Duodenal mucosa (tissue), 2 donors: ENCODE measurements around the gene EVC.

Experiments
- H3K27ac ChIP-seq: one replicate; pipeline ENCODE4 v1.7.0; 2013; ENCODE audit warnings: low read depth, low read length
- H3K27me3 ChIP-seq, 2 donors: one replicate each; pipeline ENCODE4 v1.7.0; 2013; ENCODE audit warnings: low read length in 2 of 2, control low read depth in 1 of 2; ENCODE audit not compliant: insufficient read depth in 2 of 2, control insufficient read depth in 1 of 2
- H3K36me3 ChIP-seq, 2 donors: one replicate each; pipeline ENCODE4 v1.7.0; 2013; ENCODE audit warnings: low read length in 2 of 2, control low read depth in 1 of 2; ENCODE audit not compliant: insufficient read depth in 2 of 2, control insufficient read depth in 1 of 2
- H3K4me1 ChIP-seq, 2 donors: one replicate each; pipeline ENCODE4 v1.7.0; 2013; ENCODE audit warnings: low read length in 2 of 2, control low read depth in 1 of 2; ENCODE audit not compliant: insufficient read depth in 2 of 2, control insufficient read depth in 1 of 2
- H3K4me3 ChIP-seq, 2 donors: one replicate each; pipeline ENCODE4 v1.7.0; 2013; ENCODE audit warnings: low read length in 2 of 2, low read depth in 1 of 2
- H3K9ac ChIP-seq, 2 donors: one replicate each; pipeline ENCODE4 v1.7.0; 2013; ENCODE audit warnings: low read length in 2 of 2, low read depth in 1 of 2
- H3K9me3 ChIP-seq, 2 donors: one replicate each; pipeline ENCODE4 v1.7.0; 2013; ENCODE audit warnings: low read length in 2 of 2, control low read depth in 1 of 2; ENCODE audit not compliant: control insufficient read depth in 1 of 2

The EVC gene

DNA sequence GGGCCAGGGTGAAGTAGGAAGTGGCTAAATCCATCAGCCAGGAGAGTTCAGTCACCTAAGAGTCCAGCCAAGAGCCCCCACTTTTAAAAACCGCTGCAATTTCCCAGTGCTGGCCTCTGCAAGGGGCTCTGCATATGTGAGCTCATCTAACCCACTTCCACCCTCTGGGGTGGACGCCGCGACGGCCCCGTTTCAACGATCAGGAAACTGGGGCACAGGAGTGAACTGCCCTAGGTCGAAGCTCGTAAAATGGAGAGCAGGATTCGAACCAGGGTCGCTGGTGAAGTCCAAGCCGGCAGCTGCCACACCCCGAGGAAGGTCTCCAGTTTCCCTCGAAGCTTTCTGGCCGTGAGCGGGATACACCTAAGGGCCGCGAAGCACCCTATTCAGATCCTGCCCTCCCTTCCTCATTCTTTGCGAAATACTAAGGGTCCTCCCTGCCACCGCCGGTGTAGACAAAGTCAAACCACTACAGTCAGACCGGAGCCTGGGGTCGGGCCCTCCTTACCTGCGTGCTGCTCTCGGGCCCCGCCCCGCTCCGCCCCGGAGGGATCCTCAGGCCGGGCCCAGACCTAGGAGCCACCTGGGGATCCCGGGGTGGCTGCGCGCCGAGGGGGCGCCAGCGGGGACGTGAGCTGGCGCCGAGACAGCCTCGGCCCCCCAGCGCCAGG lies 3.1 kb upstream of the EVC start:
- Histone ChIP-seq H3K9ac (peak overlapping the region; percentile 18), H3K36me3 (no peaks in the 10 kb centered on the region), H3K4me3 (peak overlapping the region; percentile 61 to 62), H3K27me3 (peaks cover 28 to 36% of the 10 kb centered on the region in 2 donors), H3K4me1 (peaks cover 8 to 12% of the 10 kb centered on the region in 2 donors), H3K9me3 (no peaks in the 10 kb centered on the region), H3K27ac (peak overlapping the region; percentile 56)

DNA sequence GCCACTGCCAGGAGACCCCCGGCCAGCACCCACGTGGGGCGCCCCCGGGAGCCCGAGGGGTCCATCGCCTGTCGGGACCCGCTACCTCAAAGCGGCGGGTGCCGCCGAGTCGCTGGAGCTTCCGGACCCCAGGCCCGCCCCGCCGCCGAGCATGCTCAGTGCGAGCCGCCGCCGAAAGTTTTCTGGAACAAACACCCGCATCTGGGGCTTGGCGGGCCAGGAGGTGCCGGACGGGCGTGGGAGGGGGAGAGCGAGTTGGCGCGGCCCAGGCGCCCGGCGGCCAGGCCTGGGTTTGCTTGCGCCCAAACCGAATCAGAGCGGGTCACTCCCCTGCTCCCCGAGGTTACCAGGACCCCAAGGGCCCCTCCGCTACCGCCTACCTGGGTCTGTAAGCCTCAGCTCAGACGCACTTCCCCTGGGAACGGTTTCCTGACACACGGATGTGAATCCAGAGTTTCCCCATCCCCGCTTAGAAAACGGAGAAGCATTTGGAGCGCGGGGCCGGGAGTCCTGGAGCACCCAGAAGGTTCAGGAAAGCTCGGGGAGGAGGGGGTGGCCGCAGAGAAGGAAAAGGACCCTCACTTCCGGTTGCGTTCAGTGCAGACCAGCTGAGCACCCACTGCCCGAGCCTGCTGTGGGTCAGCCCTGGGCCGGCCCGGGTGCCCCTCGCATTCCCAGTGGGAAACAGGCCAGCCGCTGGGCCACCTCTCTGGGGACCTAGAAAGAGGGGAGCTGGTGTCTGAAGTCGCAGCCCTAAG lies 2.4 kb upstream of the EVC start, which contains the start of gene EVC2:
Gene EVC2, minus strand, starts transcription at position 111 of the 758 bp plus-strand sequence. Its CDS starts 46 bp downstream, at position 65.
- H3K9me3 ChIP-seq: no peaks in the 10 kb centered on the region
- no peaks in the 10 kb centered on the region for H3K36me3 ChIP-seq
- peak within 1 kb of the TSS; percentile 56 for H3K27ac ChIP-seq
- peak within 1 kb of the TSS; percentile 18 for H3K9ac ChIP-seq
- peak within 1 kb of the TSS; percentile 61 to 62 for H3K4me3 ChIP-seq
- H3K4me1 ChIP-seq: peaks cover 8 to 12% of the 10 kb centered on the region in 2 donors
- H3K27me3 ChIP-seq: peaks cover 28 to 36% of the 10 kb centered on the region in 2 donors

DNA sequence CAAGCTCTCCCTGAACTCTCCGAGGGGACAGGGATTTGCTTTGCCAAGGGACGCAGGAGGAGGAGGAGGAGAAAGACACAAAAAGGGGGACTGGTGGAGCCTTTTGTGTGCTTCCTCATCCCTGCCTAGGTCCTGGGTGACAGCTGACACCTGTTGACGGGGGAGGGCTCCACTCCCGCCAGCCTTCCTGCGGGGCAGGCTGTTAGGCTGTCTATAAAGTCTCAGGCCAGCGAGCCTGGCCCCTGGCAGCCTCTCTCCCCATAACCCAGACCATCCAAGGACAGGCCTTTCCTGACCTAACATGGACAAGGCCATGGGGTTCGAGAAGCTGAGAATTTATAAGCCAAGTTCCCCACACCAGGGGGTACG lies 1.8 kb upstream of the EVC start:
- Histone ChIP-seq H3K27me3 (peaks cover 28 to 36% of the 10 kb centered on the region in 2 donors), H3K4me3 (no peak overlapping the region), H3K36me3 (no peaks in the 10 kb centered on the region), H3K9me3 (no peaks in the 10 kb centered on the region), H3K27ac (peak overlapping the region; percentile 56), H3K9ac (no peak overlapping the region), H3K4me1 (peaks cover 8 to 12% of the 10 kb centered on the region in 2 donors)

DNA sequence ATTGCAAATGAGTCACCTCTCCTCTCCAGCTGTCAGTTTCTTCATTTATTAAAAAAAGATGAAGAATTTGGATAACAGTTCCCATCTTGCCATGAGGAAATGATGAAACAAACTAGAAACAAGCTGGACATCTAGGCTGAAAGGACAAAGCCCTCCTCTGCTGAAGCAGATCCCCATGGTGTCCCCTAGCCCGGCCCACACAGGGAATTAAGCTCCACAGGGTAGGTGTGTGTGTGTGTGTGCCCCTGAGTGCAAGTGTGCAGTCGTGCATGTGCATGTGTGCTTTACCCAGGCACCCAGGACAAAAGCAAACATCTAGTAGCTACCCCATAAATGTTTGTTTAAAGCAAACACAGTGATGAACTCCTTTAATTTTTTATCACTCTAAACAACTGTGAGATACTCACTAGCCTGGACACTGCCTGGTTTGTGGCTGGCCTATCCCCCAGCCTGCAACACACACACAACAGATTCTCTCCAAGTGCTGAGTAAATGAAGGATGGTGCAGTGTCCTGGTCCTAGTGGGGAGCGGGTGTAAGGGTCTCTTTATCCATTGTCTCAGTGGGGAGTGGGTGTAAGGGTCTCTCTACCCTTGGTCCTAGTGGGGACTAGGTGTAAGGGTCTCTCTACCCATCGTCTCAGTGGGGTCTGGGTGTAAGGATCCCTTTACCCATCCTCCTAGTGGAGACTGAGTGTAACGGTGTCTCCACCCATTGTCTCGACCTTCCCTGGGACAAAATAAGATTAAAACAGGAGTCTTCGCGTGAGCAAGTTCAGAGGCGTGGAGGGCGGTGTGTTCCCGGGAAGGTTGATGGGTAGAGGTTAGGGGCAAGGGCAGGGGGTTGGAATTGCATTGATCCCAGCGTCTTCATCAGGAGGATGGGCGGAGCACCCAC lies 688 bp upstream of the EVC start:
- H3K9ac ChIP-seq: no peak overlapping the region
- peak overlapping the region in 1 of 2 donors; percentile 34 for H3K4me3 ChIP-seq
- H3K27ac ChIP-seq: no peak overlapping the region
- H3K9me3 ChIP-seq: peaks cover 0 to 4% of the 10 kb centered on the region in 2 donors
- H3K27me3 ChIP-seq: peaks cover 28 to 36% of the 10 kb centered on the region in 2 donors
- peaks cover 8 to 12% of the 10 kb centered on the region in 2 donors for H3K4me1 ChIP-seq
- no peaks in the 10 kb centered on the region for H3K36me3 ChIP-seq

DNA sequence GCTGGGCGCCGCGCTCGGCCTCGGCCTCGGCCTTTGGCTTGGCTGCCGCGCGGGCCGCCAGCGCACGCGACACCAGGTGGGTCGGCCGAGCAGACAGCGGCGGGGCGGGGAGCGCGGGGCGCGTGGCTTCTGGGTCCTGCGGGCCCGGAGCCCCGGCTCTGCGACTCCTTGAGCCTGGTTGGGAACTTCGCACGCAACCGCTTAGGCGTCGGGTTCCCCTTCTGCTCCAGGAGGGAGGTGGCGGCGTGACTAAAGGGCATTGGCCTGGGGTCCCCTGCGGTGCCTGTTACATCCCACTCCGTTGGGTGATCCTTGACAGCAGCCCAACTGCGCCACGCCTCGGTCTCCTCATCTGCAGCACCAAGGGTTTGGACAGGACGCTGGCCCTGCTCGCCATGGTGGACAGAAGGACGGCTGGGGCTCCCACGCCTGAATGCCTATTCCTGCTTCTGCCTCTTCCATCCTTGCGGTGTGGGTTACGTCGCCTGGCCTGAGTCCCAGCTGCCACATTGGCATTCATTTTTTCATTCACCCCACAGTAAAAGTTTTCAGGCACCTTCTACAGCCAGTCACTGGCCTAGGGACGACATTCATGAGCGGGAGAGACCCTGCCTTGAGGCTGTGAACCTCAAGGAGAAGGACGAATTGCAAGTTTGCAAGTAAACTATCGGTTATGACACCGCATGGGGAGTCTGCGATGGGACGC lies 631 bp downstream of the EVC start:
- peak overlapping the region; percentile 10 for H3K27ac ChIP-seq
- peak overlapping the region; percentile 36 to 61 for H3K4me3 ChIP-seq
- no peak overlapping the region for H3K9ac ChIP-seq

DNA sequence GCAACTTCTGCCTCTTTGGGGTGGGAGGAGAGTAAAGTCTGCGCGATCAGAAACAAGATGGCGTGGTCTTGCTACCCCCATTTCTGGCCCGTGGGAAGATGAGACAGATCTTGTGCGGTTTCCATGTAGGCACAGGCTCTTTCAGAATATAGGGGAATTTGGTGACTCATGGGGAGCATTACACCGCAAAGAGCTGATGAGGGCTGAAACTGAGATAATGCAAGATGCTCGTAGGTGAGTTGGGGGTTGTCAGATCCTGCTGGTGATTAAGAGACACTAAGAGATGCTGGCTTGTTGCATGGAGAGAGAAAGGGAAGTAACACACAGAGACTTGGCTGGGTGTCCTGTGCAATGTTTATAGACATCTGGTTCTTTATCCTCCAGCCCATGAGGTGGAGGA lies 1.5 kb downstream of the EVC start:
- peak overlapping the region; percentile 29 to 61 for H3K4me3 ChIP-seq
- no peaks in the 10 kb centered on the region for H3K36me3 ChIP-seq
- no peak overlapping the region for H3K27ac ChIP-seq
- no peak overlapping the region for H3K9ac ChIP-seq
- H3K27me3 ChIP-seq: peaks cover 22 to 30% of the 10 kb centered on the region in 2 donors
- H3K9me3 ChIP-seq: peaks cover 0 to 5% of the 10 kb centered on the region in 2 donors
- peaks cover 8 to 10% of the 10 kb centered on the region in 2 donors for H3K4me1 ChIP-seq

More for the DNA sequence above, 631 bp downstream of the EVC start:
- Histone ChIP-seq H3K36me3 (no peaks in the 10 kb centered on the region), H3K4me1 (peaks cover 8 to 12% of the 10 kb centered on the region in 2 donors), H3K27me3 (peaks cover 28 to 36% of the 10 kb centered on the region in 2 donors), H3K9me3 (peaks cover 0 to 5% of the 10 kb centered on the region in 2 donors)

DNA sequence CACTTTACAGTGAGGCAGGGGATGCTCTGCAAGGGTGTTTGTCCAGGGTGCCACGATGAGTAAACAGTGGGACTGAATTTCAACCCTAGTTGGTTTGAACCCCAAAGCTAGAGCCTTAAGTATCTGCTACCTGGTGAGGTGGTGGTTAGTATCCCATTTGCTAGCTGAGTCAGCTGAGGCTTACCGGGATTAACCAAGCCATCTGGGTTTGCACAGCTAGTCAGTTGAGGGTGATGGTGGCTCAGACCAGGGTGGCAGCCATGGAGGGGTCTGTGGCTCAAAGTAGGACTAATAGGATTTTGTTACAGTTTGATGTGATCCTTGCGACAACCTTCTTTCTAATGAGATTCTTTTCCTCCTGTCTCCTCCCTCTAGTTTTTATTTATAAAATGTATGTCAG lies 1.9 kb downstream of the EVC start:
- Histone ChIP-seq H3K9ac (no peak overlapping the region), H3K9me3 (peaks cover 0 to 5% of the 10 kb centered on the region in 2 donors), H3K27ac (no peak overlapping the region), H3K4me1 (peaks cover 8% of the 10 kb centered on the region in 2 donors), H3K4me3 (no peak overlapping the region), H3K27me3 (peaks cover 20 to 26% of the 10 kb centered on the region in 2 donors), H3K36me3 (no peaks in the 10 kb centered on the region)

DNA sequence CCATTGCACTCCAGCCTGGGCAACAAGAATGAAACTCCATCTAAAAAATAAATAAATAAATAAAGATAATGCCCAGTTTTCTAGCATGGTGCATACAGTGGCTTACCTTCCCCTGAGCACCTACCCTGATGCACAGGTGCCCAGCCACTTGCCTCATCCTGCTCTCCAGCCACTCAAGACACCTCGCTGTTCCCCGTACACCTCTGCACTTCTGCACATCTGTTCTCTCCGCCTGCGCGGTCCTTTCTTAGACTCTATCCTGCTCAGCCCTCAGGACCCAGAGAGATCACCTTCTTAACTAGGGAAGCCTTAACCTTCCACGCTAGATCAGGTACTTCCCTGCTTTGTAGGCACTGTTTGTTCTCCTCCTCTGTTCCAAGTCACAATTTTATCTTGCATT lies 2.9 kb downstream of the EVC start:
- Histone ChIP-seq H3K27me3 (peaks cover 16 to 25% of the 10 kb centered on the region in 2 donors), H3K36me3 (no peaks in the 10 kb centered on the region), H3K4me3 (no peak overlapping the region), H3K27ac (no peak overlapping the region), H3K9me3 (peaks cover 0 to 5% of the 10 kb centered on the region in 2 donors), H3K9ac (no peak overlapping the region), H3K4me1 (peaks cover 8% of the 10 kb centered on the region in 2 donors)

DNA sequence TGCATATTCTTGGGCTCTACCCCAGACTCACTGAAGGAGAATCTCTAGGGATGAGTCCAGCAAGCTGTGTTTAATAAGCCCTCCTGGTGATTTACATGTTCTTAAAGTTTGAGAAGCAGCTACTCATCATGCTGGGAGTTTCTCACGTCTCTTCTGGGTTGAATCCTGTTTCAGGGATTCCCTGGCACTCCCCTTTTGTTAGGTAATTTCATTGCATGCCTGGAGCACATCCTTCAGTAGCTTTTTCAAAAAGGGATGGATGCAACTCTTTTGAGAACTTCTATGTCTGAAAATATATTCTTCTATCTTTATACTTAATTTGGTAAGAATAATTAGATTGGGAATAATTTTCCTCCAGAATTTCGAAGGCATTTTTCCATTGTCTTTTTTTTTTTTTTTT lies 4.4 kb downstream of the EVC start:
- Histone ChIP-seq H3K9ac (no peak overlapping the region), H3K27me3 (peaks cover 9 to 18% of the 10 kb centered on the region in 2 donors), H3K4me1 (peaks cover 8% of the 10 kb centered on the region in 2 donors), H3K36me3 (no peaks in the 10 kb centered on the region), H3K27ac (no peak overlapping the region), H3K9me3 (peaks cover 0 to 5% of the 10 kb centered on the region in 2 donors), H3K4me3 (no peak overlapping the region)
